Right lobe of liver (tissue), 4 donors: Measurements from ENCODE around the gene CDKL1.

ENCODE experiments used
- POLR2A ChIP-seq: fragments of 450-650 bp; IDR thresholded peaks from one replicate; pipeline ENCODE4 v1.6.1; 2017; ENCODE audit warnings: antibody characterized with exemption, mild to moderate bottlenecking
- TF ChIP-seq, protein P1 (sequence below), 4 donors: fragments of 200-600 bp in 3 of 4; fragments of 450-650 bp in 1 of 4; IDR thresholded peaks; one replicate each; pipeline versions ENCODE4 v1.5.1 to v1.8.0; 2016 to 2022; ENCODE audit warnings: antibody characterized with exemption in 4 of 4, mild to moderate bottlenecking in 2 of 4
- donor health status: DM: no; HTN: no; CAD: no.
- donor health status: DM: no; HTN: no; CAD: no.
- donor health status: DM: no; HTN: yes; CAD: no.

DNA sequence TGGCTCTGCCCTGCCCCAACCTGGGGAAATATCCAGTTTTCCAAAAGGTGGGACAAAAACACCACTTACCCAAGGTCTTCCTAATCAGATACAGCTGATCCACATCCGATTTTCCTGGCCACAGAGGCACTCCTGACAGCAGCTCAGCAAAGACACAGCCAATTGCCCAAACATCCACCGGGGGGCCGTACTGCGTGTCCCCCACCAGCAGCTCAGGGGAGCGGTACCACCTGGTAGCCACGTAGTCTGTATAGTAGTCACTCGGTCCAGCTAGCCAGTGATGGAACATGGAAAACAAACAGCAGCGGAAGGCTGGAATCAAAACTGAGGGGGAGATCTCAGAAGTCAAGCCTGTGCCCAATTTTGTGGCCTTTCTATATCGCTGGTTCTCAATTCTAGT lies 55.7 kb downstream of the CDKL1 start:
- TF ChIP-seq, protein P1, sequence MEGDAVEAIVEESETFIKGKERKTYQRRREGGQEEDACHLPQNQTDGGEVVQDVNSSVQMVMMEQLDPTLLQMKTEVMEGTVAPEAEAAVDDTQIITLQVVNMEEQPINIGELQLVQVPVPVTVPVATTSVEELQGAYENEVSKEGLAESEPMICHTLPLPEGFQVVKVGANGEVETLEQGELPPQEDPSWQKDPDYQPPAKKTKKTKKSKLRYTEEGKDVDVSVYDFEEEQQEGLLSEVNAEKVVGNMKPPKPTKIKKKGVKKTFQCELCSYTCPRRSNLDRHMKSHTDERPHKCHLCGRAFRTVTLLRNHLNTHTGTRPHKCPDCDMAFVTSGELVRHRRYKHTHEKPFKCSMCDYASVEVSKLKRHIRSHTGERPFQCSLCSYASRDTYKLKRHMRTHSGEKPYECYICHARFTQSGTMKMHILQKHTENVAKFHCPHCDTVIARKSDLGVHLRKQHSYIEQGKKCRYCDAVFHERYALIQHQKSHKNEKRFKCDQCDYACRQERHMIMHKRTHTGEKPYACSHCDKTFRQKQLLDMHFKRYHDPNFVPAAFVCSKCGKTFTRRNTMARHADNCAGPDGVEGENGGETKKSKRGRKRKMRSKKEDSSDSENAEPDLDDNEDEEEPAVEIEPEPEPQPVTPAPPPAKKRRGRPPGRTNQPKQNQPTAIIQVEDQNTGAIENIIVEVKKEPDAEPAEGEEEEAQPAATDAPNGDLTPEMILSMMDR (IDR thresholded peaks at IDR 0.05) = no peak
- no peak for TF ChIP-seq POLR2A
